ENCODE measurements around the gene GRIN3A.
A peak's percentile ranks its signal among the peaks of the same experiment; 100 is the strongest.
"Not testable (repeated sequence)": the region's sequence is repeated elsewhere in the genome, so short reads cannot be mapped to it uniquely, and the experiment has no call there.

GRIN3A gene

DNA sequence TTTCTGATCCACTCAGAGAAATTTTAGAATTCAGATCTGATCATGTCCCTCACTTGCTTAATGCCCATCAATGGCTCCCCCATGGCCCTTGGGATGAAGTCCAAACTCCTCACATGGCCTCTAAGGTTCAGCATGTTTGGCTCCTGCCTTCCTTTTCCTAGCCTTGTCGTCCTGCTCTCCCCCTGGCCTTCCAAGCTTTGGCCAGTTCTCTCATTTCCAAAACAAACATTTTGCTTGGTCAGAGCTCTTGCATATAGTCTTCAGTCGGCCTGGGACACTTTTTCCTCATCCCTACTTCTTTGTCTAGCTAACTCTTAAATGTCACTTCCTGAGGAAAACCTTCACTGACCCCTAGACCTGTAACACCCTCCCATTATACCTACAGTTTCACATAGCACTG is 106.6 kb downstream of the GRIN3A start:
- no peak for DNase-seq

DNA sequence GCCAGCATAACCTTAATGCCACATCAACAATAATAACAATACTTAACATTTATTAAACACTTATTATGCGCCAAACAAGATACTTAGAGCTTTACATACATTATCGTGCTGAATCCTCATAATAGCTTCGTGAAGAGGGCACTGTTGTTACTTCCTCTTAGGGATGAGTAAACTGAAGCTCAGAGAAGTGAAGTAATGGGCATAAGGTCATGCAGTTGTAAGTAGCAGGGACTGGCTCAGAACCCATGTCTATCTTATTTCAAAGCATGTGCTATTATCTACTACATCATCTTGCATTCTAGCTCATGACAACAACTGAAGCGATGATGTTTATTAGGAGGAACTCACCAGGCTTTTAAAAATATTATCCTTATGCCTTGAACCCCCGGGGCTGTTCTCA is 108.8 kb downstream of the GRIN3A start:
- DNase-seq: no peak

DNA sequence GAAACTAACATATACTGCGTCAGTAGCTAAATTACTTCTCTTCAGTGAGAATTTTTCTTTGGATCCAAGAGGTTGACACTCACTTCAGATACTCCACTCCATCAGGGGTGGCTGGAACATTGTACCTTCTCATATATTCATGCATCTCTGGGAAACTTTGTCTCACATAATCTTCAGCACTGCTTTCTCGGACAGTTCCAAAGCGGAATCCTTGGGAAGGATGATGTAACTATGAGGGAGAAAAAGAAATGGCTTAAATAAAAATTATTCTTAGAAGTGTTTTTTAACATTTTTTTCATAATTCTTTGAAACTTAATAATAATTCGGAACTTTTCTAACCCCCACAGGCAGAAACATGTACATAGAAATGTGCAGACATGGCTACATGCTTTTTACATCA is 110.3 kb downstream of the GRIN3A start:
- DNase-seq: no peak

DNA sequence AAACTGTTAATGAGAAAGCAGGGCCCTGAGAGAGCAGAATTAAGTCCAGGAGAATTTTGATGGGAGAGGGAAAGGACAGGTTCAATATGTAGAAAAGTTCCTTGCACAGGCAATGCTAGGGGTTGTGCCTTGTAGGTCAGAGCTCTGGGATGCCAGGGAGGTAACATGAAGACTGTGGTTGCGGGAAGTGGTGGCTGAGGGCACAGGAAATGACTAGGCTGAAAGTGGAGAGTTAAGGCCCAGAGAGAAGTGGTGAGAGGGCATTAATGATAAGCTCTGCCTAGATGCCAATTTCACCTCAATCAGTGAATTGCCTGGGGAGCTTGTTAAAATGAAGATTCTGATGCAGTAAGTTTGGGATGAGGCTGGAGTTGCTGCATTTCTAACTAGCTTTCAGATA is 112.2 kb downstream of the GRIN3A start:
- DNase-seq: peak; percentile 7

DNA sequence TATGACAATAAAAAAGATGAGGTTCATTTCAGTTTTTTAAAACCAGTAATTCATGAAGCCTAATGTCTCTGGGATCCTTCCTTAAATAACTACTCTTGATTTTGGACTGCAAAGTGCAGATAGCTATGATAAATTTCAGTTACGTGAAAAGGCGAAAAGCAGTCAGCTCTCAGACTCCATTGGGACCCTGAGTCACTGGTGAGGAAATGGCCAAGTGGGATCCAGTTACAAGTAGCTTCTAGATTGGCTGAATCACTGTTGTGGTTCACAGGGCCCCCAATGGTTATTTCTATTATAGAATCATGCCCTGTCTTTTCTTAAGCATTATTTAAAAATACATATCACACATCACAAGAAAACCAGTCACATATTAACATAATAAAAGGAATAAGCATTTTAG is 112.6 kb downstream of the GRIN3A start:
- no peak for DNase-seq

DNA sequence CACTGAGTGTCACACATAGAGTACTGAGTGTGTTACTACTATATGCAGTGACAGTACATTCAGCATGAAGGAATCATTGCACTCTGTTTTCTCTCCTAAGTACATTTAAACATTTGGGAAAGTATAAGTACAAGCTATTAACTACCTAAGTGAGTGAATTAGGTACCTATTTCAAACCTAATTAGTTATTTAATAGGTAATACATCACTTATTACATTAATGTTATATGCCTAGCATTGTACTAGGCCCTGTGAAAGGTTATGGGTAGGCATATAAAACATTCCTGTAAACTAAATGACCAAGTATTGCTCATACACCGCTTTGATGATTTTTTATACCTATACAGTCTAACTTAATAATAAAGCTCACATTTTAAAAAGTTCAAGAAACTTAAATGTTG is 118.0 kb downstream of the GRIN3A start:
- DNase-seq: no peak

DNA sequence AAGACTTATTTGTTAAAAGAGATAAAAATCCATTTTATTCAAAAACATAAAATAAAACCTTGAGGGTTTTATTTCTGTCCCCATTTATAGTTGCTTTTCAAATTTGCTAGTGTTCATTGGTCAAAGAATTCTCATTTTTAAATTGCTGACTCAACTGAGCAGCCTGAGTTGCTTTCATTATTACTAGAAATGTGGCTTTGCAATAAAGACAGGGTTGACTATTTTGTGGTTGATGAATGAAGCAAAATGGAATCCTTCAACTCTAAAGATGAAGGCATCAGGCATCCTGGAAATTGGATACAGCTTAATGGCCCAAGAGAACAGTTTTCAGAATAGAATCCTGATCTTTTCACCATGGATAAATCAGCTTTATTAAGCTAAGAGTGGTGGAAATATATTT is 119.7 kb downstream of the GRIN3A start:
- DNase-seq: no peak

DNA sequence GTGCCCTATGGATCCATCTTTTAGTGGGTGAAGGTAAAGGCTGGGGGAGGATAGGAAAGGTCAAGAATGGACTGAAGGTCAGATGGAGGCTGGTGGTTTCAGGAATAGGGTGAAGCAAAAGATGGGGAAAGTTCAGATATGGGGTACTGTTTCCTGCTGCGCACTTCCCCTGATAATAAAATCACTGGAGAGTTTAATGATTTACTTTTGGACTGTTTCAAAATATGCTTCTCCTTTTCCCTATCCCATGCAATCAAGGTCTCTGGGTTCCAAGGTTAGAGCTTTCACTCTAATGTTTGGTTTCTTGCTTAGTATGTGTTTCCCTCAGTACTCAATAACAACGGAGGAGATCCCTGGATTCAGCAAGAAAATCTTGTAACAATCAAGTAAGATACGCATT is 132.9 kb downstream of the GRIN3A start:
- no peak for DNase-seq

DNA sequence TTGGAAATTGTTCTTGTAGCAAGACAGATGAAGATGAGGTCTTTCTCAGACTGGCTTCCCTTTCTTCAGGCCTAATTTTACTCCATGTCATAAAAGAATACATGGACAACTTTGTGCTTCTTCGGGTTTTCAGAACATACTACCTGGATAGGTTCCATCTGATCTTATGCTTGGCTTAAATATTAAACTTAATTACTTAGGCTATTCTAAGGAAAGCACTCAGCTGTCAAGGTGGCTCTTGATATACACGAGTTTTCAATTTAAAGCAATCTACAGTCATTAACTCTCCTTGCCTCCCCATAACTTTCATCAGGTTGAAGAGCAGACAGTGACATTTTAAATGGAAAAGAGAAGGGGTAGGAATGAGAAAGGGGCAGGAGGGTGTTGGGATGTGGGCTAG is 134.2 kb downstream of the GRIN3A start:
- no peak for DNase-seq

DNA sequence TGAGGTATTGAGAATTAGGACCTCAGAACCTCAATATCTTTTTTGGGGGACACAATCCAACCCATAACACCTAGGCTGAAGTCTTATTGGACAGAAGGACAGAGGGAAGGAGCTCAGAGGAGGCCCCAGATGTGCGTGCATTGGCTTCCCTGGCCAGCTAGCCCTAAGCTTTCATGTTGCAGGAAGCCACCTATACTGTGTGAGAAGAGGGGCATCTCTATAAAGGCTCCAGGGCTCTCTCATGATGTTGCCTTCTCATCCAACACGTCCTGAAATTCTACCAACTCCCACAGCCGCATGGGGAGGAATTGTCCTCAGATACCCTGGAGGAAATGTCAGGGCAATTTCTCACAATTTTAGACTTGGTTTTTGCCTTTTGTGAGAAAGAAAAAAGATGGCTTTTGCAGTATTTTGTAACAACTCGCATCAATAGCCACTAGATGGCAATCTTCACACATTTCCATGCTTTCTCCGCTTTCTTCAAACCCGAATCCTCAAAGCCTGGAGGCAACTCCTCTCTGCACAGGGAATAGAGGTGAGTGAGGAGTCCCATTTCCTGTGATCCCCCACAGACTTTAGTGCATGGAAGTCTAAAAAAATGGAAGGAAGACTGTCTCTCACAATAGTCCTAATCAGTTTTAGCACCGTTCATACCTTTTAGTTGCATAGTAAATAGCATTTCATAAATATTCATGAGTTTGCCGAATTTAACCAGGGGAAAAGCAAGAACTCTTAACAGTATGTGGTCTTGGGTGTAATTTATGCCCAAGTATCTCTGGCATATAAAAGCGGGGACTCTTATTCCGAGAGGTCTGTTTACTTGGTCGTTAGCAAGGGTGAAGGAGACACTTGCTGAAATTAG is 136.3 kb downstream of the GRIN3A start:
- DNase-seq: no peak

DNA sequence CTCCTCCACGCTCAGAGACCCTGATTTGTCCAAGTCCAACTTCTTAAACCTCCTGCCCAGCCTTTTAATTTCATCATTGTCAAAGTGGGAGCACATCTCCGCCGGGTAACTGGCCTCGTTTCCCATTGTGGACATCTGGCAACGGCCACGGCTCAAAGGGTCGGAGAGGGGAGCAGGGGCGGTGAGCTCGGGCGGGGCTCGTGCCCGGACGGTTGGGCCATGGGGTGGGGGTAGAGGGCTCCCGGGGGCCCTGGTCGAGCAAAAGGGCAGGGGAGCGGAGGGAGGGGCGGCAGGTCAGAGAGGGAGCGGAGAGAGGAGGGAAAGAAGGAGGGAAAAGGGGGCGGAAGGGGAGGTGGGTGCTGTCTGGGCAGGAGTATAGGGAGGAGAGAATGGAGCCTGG is 143.7 kb downstream of the GRIN3A start, which contains the start of gene PPP3R2:
Gene PPP3R2 (minus strand): TSS at position 174 of the 400 bp plus-strand sequence. CDS start 48 bp downstream, at position 126.
- no peak for DNase-seq

DNA sequence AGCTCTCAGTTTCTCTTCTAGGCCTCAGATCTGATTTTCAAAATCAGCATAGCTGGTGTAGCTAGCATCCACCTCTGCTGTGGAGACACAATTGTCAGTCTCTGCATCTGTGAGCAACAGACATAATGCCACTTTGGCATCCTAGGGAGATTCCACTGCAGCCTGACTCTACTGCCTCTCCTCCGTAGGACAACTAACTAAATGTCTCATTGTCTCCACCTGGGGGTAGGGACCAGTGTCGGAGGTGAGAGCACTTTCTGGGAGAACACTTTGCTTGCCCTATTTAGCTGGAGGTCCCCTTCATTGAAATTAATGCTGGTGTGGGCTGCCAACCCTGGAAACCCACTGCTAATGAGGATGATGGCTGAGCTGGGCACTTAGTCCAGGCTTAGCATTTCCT is 145.1 kb downstream of the GRIN3A start:
- no peak for DNase-seq

DNA sequence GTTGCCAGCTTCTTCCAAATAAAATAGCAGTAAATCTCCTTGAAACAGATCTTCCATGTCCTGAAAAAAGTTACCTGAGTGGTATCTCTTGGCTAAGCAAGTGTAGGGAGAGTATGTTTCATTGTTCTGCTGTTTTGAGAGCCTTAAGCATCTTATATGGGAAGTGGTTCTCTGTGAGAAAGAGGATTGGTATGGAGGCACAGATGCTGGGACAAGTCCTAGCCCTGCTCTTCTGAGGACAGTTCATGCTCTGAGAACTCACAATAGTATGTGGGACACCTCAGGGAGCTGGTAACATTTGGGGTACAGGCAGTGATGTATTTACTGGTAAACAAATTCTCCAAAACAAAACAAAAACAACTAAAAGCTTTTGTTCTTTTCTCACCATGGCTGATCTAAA is 145.7 kb downstream of the GRIN3A start:
- DNase-seq: no peak

DNA sequence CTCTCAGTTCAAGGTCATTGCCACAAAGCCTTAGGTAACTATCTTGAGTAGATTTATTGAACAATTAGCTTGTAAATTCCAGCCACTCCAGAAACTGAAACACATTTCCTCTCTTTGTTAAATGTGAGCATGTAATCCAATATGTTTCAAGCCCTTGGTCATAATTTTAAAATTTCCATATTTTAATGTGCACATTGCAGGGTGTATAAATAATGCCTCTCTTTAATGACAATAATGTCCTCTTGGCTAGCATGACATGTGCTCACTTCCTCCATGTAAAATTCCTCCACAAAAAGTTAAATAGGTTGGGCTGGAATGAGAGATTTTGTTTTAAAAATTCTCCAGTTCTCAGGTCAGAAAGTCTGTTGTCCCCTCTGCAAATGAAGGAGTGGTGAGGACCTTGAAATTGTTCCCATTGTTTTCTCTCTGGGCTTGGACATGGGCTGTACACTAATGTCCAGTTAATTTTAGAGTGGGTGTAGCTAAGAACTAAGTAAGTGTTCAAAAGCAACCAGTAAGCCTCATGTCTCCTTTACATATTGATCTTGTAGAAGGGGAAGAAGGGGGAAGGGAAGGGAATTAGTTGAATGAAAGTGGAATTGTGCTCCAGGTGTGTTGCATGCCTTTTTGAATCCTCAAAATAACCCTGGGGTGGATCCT is 146.5 kb downstream of the GRIN3A start:
- DNase-seq: no peak

DNA sequence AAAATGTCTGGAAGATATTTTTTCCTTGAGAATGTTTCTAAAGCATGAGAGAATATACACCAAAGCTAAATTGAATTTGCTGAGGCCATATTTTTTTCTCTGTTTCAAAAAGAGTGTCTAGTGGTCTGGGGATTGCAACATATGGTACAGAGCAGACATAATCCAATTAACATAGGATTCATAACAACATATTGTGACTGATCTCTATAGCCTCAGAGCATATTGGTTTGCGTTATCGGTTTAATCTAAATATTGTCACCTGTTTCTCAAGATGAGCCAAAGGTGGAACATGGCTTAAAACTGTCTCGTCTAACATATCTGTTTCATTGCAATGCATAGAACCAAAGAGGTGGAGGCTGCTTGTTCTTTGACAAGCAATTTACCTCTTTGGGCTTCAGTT is 147.5 kb downstream of the GRIN3A start:
- no peak for DNase-seq

DNA sequence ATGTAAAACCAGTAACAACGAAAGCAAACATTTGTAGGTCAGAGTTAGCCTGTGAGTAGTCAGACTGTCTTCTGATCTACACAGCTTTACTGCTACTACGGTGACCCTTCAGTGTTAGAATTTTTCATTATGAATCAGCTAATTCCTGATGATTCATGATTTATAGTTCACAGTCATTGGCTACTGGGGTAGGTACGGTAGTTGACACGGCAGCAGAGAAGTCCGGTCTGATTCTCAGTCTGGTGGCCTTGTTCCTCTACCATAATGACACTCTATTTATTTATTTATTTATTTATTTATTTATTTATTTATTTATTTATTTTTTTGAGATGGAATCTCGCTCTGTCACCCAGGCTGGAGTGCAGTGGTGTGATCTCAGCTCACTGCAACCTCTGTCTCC is 148.4 kb downstream of the GRIN3A start:
- DNase-seq: not testable (repeated sequence)

DNA sequence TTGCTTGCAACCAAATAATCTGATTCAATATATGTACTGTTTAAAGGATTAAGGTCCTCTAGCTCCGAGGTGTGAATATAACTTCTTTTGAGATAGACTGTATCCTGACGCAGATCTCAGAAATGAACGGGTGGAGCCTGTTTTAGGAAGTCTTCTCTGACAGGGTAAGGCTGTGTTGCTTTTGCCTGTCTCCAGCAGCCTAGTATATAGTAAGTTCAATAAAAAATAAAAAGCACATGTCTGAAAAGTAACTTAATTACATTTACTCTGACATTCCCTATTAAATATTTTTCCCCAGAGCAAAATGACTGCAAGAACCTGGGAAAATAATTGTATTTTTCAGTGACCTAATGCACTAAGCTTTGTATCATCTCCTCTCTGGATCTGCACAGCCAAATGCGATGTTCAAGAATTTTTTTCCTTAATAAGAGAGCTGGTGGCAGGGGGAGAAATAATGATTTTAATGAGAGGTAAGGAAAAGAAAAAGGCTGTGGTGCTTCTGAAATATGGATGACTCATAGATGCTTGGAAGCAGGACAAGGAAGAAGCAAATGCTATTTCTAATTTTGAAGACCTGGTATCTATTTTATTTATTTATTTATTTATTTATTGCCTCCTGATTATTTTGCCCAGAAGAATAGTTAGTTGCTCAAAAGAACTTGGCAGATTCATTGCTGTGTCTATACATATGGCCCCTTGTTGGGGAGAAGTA is 151.0 kb downstream of the GRIN3A start:
- no peak for DNase-seq

DNA sequence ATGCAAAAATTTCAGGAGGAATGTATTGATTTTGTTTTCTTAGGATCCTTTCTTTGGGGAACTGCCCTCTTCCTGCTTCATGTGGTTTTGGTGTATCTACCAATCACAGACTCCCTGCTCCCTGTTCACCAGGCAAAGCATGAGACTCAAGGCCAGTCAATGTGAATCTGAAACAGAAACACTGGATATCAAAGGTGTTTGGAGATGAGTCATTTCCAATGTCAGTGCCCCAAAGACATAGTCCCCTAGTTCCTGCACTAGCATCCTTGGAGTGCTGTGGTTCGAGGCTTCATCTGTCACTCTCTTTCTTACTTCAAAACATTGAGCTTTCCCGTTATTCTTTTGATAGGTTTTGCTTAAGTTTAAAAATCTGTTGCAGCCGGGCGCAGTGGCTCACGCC is 151.8 kb downstream of the GRIN3A start:
- DNase-seq: peak; percentile 17

DNA sequence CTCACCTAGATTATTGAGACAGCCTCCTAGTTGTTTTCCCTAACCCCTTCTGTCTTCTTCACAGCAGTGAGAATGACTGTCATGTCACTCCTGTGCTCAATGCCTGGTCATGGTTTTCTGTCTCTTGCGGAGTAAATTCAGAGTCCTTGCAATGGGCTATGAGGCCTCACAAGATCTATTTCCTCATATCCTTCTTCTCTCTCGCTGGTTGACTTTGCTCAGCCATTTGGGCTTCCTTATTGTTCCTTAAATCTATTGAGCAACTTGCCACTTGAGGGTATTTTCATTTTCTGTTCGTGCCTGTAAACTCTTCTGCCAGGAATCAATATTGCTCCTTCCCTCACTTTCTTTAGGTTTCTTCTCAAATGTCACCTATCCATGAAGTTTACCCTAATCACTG is 152.7 kb downstream of the GRIN3A start:
- DNase-seq: no peak

DNA sequence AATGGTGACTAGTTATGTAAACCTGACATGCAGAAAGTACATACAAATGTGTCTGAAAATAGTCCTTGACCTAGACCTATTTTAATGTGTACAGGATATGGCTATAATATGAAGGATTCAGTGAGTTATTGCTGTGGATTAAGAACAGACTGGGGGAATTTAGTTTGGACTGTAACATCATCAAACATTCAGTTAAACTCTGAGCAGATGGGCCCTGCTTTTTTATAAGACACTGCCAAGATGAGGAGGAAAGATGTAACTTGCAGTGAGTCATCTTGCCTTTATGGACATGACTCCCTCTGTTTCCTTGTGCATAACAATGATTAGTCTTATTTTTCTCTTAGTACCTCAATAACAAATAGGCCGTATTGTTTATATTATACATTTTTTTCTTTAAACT is 155.9 kb downstream of the GRIN3A start:
- no peak for DNase-seq

DNA sequence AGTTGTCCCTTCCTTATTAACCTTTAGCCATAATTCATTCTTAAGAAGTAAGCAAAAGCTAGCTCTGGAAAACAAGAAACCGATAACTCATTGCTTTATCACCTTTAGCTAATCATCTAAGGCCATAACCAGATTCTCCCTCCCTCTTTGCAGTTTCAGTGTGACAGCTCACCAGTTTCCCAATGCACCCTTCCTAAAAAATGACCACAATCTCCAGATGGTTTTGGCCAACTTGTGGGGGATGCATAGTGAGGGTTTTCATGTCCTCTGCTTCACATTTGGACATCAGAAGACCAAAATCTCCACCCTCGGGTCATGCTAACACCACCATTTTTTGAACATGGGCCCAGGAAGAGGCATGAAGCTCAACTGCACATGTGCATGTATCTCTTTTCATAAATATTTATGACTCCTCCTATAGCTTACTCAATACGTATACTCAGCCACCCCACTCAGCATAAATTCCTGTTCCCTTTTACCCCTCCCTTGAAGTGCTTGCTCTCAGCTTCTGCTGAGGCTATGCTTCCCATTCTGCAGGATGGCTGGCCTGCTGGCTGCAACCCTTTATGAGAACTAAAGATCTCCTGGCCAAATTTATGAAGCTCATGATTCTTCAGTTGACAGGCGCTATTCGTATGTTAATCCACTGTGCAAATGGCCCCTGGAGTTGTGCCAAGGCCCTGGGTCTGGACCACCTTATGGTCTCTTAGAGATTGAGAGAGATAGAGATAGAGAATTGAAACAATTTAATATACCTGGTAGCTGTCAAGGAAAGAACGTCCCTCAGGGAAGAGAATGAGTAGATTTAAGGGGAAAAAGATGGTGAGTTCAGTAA is 158.5 kb downstream of the GRIN3A start:
- DNase-seq: no peak

DNA sequence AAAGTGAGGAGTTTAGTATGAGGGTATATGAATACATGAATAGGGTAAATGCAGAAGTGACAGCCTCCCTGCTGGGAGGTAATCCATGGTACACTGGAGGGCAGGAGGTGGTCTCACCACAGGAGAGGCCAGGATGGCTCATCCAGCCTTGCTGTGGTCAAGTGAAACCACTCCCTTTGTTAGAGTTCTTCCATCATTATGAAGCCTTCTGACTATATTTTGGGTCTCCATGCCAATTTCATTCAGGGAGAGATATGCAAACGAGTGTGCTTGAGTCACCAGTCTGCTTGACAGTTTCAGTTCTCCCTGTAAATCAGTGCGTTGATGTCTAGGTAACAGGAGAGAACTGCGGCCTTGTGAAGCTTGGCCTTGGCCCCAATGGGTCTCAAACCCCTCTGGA is 160.1 kb downstream of the GRIN3A start:
- DNase-seq: no peak
